OCI-M1 (cell line): ENCODE data around the gene ATP10B.

ENCODE experiments used
- DNase-seq: peaks from one replicate; lab custom pipeline; 2025; lab: John Stamatoyannopoulos, UW

Gene ATP10B

GRCh38 chr5:160555581-160555970 is 296.4 kb downstream of the ATP10B start:
- no peak for DNase-seq

GRCh38 chr5:160550075-160550474 is 301.9 kb downstream of the ATP10B start:
- no peak for DNase-seq

- DNase-seq, result no peak
These were observed 302.9 kb downstream of the ATP10B start for GRCh38 chr5:160548949-160549645.

GRCh38 chr5:160547872-160548271 is 304.1 kb downstream of the ATP10B start:
- DNase-seq, result no peak

- no peak for DNase-seq
These were observed 304.9 kb downstream of the ATP10B start for GRCh38 chr5:160547061-160547460.

- no peak for DNase-seq
These were observed 306.2 kb downstream of the ATP10B start for GRCh38 chr5:160545832-160546231.

GRCh38 chr5:160543395-160543794 is 308.6 kb downstream of the ATP10B start:
- DNase-seq, result no peak

- DNase-seq, result no peak
These were observed 309.2 kb downstream of the ATP10B start for GRCh38 chr5:160542840-160543239.

GRCh38 chr5:160542281-160542680 is 309.7 kb downstream of the ATP10B start:
- no peak for DNase-seq

GRCh38 chr5:160539431-160539830 is 312.6 kb downstream of the ATP10B start:
- DNase-seq, result no peak

GRCh38 chr5:160537940-160538339 is 314.1 kb downstream of the ATP10B start:
- DNase-seq, result no peak

GRCh38 chr5:160537116-160537515 is 314.9 kb downstream of the ATP10B start:
- peak; percentile 8 for DNase-seq

GRCh38 chr5:160534914-160535313 is 317.1 kb downstream of the ATP10B start:
- no peak for DNase-seq

- no peak for DNase-seq
These were observed 317.9 kb downstream of the ATP10B start for GRCh38 chr5:160534125-160534524.

- DNase-seq, result no peak
These were observed 326.3 kb downstream of the ATP10B start for GRCh38 chr5:160525471-160526261.

GRCh38 chr5:160524827-160525226 is 327.2 kb downstream of the ATP10B start:
- peak; percentile 15 for DNase-seq

GRCh38 chr5:160523502-160524163 is 328.4 kb downstream of the ATP10B start:
- DNase-seq, result no peak

GRCh38 chr5:160521392-160521663 is 330.7 kb downstream of the ATP10B start:
- DNase-seq, result no peak

GRCh38 chr5:160520609-160521391 is 331.2 kb downstream of the ATP10B start:
- DNase-seq, result no peak

GRCh38 chr5:160516696-160517530 is 335.1 kb downstream of the ATP10B start:
- no peak for DNase-seq

- no peak for DNase-seq
These were observed 337.1 kb downstream of the ATP10B start for GRCh38 chr5:160514866-160515265.
